ENCODE data around the gene TACO1.

Gene TACO1

DNA sequence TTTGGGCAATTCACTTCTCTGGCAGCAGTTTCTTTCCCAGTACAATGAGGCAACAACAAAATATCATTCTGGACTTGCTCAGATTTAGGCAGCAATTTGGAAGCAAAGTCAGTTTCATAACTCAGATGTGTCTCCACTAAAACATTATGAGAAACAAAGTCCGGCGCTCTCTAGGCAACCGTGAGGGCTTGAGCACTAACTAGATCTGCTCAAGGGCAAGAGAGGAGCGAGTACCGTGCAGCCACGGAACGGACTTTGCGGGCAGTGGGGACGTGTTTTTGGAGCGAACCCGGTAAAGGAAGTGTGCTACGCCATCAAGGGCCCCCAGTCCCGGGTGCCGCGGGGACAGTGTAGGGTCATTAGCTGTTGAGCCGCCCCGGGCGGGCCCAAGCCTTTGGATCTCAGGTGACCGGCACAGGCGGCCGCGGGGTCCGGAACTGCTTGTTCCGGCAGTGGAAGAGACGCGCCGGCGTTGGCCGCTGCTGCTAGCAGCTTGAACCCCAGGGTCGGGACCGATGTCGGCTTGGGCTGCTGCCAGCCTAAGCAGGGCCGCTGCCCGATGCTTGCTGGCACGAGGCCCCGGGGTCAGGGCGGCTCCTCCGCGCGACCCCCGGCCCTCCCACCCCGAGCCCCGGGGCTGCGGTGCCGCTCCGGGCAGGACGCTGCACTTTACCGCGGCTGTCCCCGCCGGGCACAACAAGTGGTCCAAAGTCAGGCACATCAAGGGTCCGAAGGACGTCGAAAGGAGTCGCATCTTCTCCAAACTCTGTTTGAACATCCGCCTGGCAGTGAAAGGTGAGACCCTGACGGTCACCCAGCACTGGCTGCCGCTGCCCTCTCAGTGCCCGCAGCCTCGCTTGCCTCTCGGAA, at the start of gene TACO1:
Gene TACO1 (plus strand): TSS at position 327 of the 870 bp plus-strand sequence. CDS start 189 bp downstream, at position 516.
- in situ Hi-C loops (cut with HindIII; ENCODE audit: low sequenced_read_pairs): no loop called here

DNA sequence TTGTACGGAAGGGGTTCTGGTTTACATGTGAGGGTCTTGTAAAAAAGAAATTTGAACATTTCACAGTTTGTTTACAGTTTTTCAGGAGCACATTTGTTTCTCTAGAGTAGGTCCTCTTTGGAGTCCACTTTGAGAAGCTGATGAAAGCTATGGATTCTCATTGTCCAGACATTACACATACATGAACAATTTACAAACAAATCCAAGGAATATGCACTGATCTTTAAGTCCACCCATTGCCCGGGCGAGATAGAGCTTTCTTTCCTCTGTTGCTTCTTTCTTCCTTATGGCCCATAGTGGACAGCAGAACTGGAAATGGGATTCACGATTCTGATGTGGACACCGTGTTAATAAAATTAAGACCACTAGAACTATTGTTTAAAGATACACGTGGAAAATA, 48.5 kb upstream of the TACO1 start:
- in situ Hi-C loops (cut with HindIII; ENCODE audit: low sequenced_read_pairs): no loop called here

DNA sequence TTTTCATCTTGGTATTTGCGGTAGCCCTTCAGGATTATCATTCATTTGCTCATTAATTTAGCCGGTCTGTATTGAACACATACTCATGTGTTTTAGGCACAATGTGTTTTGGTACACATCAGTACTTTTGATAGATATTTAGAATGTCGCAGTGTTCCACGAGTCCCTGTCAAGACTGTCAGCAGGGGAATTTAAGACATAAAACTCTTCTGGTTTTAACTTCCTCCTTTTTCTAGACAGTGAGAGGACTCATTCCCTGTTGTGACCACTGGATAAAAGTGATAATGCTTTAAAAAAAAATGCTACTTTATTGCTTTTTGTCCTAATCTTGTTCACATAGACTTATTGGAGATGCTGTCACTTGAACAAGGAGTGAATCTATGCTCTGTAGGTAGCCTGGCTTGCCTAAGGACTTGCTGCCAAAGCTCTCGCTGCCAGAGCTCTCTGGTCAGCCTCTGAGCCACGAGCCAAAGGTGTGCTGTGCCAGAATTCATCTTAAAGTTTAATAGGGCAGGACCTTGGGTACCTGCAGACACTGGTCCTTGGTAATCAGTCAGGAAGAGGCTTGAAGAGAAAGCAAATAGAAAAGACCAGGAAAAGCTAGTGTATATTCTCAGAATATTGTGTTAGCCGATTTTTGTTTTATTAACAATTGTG, 45.1 kb upstream of the TACO1 start:
- in situ Hi-C loops (cut with HindIII; ENCODE audit: low sequenced_read_pairs): no loop called here

DNA sequence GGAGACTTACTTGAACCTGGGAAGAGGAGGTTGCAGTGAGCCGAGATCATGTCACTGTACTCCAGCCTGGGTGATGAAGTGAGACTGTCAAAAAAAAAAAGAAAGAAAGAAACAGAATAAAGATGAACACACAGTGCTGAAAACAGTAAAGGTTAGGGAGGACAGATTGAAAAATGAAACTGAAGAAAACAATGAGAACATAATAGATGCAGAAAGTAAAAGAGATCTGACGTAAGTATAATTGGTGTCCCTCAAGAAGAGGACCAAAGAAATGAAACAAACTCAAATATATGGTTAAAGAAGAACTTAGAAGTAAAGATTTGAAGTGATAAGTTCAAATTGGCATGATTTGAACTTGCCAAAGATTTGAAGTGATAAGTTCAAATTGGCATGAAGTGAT, 43.3 kb upstream of the TACO1 start:
- in situ Hi-C loops (cut with HindIII; ENCODE audit: low sequenced_read_pairs): no loop called here

DNA sequence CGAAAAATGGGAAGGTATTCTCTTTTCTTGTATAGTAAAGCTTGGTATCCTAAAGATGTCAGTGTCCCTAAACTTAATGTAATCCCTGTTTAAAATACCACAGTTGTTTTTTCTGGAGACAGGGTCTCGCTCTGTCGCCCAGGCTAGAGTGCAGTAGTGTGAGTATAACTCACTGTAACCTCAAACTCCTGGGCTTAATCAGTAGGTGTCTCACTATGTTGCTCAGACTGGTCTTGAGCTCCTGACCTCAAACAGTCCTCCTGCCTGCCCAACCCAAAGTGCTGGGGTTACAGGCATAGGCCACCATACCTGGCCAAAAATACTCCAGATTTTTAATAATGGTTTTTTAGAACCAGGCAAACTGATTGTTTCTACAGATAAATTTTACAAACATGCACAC, 42.3 kb upstream of the TACO1 start:
- in situ Hi-C loops (cut with HindIII; ENCODE audit: low sequenced_read_pairs): no loop called here

DNA sequence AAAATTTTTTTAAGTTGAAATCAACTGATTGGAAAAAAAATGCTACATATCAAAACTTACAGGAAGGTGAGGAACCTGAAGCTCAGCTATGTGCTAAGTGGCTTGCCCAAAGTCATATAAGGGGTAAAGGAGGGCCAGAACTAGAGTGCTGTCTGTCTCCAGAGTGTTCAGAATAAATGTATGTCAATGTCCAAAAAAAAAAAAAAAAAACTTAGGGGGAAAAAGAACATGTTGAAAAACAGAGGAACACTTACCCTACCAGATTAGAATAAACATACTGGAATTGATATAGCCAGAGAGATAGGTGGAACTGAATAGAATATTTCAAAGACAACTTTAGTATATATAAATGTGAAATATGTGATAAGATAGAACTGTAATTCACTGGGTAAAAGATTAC, 38.9 kb upstream of the TACO1 start:
- in situ Hi-C loops (cut with HindIII; ENCODE audit: low sequenced_read_pairs): no loop called here

DNA sequence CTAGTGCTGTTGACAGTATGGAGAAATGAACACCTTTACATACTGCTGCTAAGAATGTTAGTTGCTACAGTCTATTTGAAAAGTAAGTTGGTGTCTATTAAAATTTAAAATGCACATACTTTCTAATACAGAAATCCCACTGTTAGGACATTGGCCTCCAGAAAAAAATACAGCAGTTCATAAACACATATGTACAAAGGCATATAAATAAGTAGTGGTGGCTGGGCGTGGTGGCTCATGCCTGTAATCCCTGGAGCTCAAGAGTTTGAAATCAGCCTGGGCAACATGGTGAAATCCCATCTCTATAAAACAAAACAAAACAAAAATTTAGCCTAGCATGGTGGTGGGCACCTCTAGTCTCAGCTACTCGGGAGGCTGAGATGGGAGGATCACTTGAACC, 37.4 kb upstream of the TACO1 start:
- in situ Hi-C loops (cut with HindIII; ENCODE audit: low sequenced_read_pairs): no loop called here

DNA sequence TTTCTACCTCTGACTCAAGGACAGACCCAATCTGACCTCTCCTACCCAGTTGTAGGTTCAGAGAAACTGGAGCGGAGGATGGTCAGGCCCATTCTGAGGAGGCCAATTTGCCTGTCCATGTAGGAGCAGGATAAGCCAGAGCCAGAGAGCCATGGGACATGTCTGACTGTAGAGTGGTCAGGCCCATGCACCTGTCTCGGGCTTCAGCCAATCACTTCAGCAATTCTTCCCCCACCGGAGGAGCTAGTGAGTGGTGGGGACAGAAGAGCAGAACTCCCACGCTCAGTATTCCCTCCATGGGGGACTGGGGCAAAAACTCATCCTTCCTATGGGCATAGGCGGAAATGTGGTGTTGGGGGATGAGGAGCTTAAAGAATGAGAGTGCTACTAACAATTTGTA, 36.1 kb upstream of the TACO1 start:
- in situ Hi-C loops (cut with HindIII; ENCODE audit: low sequenced_read_pairs): no loop called here

DNA sequence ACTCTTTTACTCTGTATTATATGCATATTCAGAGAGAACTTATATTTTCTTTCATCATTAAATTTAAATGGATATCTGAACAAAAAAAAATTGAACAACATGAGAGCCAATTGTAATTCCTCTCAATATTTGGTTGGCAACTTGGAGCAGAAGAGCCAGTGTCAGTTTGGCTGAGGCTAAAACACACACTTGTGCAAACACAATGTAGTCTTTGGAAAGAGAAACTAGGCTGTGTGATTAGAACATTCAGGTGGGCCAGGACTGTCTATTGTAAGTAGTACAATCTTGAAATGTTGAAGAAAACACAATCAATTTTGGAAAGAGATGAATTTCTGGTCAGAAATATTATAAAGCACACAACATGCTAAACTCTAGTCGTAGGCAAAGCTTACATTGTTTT, 33.5 kb upstream of the TACO1 start:
- in situ Hi-C loops (cut with HindIII; ENCODE audit: low sequenced_read_pairs): no loop called here

DNA sequence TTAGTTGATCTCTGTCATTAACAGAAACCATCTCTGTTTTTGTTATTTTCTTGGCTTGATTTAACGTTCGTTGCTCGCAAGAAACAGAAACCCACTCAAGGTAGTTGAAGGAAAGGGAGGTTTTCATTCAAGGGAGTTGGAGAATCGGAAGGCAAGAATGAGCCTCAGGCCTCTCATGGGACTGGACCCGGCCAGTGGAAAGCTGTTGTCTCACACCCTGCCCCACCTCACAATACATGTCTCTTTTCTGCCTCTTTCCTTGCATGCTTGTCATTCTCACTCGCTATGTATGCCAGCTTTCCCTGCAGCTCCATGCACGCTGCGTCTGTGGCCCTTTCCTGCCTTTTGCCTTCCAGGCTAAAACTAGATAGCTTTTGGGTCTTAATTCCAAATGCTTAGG, 32.1 kb upstream of the TACO1 start:
- in situ Hi-C loops (cut with HindIII; ENCODE audit: low sequenced_read_pairs): no loop called here

DNA sequence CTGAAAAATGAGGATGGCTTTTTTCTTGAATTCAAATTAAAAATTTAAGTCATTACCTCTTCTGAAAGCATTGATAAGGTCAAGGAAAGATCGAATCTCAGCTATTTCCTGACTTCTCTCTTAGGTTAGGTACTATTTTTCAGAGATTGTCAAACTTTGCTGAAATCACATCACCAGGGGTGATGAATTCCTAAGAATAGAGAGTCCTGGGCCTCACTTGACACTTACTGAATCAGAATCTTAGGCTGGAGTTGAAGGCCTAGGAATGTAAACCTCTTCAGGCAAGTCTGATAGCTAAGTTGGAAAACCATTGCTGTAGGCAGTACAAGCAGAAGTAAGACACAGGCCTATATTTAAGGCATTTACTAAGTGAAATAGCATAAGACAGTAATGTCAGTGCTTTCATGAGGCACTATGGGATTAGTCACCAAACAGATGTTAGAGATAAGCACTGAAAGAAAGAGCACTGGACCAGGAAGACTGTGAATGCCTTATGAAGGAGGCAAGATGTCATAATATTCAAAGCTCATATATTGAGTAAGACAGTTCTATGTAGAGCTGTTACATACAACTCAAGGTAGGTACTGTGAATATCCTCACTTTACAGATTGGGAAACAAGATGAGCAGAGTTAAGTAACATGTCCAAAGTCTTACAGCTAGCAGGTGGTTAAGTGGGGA, 28.9 kb upstream of the TACO1 start:
- in situ Hi-C loops (cut with HindIII; ENCODE audit: low sequenced_read_pairs): no loop called here

DNA sequence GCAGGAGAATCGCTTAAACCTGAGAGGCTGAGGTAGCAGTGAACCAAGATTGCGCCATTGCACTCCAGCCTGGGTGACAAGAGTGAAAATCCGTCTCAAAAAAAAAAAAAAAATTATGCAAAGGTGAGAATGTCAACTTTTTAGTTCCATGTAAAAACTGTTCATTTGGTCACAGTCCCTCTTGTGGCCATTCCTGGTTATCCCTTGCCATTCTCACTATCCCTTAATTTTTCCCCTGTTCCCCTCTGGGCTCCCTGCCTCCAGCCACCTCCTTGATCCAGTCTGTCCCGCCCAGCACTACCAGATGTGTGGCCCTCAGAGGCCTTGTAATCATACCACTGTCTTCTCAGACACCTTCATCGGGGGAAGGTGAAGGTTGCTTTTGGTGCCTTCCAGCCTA, 27.1 kb upstream of the TACO1 start:
- in situ Hi-C loops (cut with HindIII; ENCODE audit: low sequenced_read_pairs): no loop called here

DNA sequence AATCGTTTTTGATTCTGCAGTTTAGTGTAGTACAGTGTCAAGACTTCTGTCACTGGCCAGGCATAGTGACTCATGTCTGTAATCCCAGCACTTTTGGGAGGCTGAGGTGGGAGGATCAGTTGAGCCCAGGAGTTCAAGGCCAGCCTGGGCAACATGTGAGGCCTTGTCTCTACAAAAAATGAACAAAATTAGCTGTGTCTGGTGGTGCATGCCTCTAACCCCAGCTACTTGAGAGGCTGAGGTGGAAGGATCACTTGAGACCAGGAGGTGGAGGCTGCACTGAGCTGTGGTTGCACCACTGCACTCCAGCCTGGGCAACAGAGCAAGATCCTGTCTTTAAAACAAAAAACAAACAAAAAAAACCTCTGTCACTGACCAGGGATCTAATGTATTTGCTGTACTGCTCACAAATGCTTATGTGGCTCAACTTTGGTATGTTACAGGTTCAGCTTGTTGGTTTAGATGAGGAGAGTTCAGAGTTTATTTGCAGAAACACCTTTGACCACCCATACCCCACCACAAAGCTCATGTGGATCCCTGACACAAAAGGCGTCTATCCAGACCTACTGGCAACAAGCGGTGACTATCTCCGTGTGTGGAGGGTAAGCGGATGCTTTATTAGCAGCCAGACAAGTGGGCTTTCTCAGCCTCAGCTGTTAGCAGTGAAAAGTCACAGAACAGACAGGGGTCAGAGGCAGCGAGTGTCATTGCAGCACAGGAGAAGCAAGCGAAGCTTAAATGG, 22.5 kb upstream of the TACO1 start:
- in situ Hi-C loops (cut with HindIII; ENCODE audit: low sequenced_read_pairs): loop anchor here (25.0 kb wide), 1 partner anchor 141 kb away; the partner anchor contains the start of gene CYB561

DNA sequence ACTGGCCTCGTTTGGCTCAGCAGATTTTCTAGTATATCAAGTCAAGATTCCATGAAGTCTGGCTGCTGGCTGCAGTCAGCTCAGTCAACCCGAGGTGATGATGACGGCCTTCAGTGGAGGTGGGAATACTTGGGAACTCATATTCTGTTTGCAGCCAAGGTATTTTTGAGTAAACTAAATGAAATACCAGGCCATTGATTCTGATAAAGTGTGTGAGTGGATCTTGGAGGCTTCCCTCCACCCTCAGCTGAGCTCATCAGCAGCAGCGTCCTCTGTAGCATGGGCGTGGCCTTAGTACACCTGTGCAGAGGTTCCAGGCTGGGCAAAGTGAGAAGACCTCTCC, 22.0 kb upstream of the TACO1 start:
- in situ Hi-C loops (cut with HindIII; ENCODE audit: low sequenced_read_pairs): loop anchor here (25.0 kb wide), 1 partner anchor 141 kb away; the partner anchor contains the start of gene CYB561

DNA sequence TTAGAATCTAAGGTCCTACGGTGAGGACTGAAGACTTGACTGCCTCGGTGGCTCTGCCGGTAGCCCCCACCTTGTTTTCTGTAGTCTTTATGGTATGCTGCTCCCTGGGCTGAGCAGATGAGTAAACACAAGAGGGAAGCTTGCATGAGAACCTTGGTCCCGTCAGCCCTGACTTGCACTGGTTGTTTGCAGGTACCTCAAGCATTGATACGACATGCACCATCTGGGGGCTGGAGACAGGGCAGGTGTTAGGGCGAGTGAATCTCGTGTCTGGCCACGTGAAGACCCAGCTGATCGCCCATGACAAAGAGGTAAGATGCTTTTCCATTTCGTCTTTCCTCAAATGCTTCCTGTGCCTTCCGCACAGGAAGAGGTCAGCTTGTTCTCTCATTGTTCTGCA, 21.1 kb upstream of the TACO1 start:
- in situ Hi-C loops (cut with HindIII; ENCODE audit: low sequenced_read_pairs): loop anchor here (25.0 kb wide), 1 partner anchor 142 kb away; the partner anchor contains the start of gene CYB561

DNA sequence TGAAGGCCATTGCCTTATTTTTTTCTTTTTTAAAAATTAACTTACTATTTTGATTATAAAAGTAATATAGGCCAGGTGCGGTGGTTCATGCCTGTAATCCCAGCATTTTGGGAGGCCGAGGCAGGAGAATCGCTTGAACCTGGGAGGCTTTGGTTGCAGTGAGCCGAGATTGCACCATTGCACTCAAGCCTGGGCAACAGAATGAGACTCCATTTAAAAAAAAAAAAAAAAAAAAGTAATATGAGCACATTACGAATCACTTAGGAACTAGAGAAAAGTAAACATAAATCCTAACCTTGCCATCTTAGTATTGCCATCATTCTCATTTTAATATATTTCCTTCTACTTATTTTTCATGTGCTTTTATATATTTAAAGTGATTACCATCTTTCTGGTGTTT, 12.9 kb upstream of the TACO1 start:
- in situ Hi-C loops (cut with HindIII; ENCODE audit: low sequenced_read_pairs): loop anchor here (25.0 kb wide), 1 partner anchor 150 kb away; the partner anchor contains the start of gene CYB561

DNA sequence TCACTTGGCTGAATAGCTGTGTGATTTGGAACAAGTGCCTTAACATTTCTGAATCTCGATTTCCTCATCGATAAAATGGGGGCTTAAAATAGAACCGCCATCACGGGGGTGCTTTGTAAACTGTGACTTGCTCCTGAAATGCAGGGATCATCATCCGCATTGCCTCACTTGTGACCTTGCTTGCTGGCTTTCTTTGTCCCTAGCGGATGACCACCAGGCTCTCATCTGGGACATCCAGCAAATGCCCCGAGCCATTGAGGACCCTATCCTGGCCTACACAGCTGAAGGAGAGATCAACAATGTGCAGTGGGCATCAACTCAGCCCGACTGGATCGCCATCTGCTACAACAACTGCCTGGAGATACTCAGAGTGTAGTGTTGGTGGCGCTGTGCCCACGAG, 11.9 kb upstream of the TACO1 start:
- in situ Hi-C loops (cut with HindIII; ENCODE audit: low sequenced_read_pairs): loop anchor here (25.0 kb wide), 1 partner anchor 151 kb away; the partner anchor contains the start of gene CYB561

DNA sequence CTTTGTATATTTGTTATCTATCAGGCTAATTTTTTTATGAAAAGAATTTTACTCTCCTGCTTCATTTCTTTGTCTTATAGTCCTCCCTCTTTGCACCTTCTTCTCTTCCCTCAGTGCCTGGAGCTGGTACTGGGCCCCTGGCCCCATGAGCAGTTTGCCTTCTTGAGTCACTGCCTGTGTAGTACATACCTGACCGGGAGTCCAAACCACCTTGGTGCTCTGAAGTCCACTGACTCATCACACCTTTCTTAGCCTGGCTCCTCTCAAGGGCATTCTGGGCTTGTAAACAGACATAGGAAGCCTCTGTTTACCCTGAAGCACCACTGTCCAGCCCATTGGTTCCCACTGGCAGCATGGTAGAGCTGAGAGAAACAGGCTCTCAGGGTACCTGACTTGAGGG, 11.0 kb upstream of the TACO1 start:
- in situ Hi-C loops (cut with HindIII; ENCODE audit: low sequenced_read_pairs): loop anchor here (25.0 kb wide), 1 partner anchor 152 kb away; the partner anchor contains the start of gene CYB561

DNA sequence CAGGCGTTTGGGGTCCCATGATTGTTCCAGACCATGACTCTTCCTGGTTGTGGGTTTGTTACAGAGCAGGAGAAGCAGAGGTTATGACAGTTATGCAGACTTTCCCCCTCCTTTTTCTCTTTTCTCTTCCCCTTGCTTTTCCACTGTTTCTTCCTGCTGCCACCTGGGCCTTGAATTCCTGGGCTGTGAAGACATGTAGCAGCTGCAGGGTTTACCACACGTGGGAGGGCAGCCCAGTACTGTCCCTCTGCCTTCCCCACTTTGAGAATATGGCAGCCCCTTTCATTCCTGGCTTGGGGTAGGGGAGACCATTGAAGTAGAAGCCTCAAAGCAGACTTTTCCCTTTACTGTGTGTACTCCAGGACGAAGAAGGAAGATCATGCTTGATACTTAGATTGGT, 7.9 kb upstream of the TACO1 start:
- in situ Hi-C loops (cut with HindIII; ENCODE audit: low sequenced_read_pairs): loop anchor here (25.0 kb wide), 1 partner anchor 155 kb away; the partner anchor contains the start of gene CYB561

DNA sequence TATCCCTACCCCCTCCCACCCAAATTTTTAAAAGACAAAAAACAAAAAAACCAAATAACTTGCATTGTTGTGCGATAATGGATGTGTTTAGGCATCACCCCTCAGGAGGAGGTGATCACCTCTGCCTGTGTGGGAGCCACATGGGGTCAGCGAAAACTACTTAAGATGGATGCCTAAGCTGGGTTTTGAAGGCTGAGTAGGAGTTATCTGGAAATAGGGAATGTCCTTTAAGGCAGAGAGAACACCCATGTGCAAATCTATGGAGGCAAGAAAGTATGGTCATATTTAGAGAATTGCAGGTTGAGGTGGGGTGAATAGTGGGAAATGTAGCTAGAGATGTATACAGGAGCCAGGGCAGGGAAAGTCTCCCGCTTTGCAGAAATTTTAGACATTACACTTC, 5.6 kb upstream of the TACO1 start:
- in situ Hi-C loops (cut with HindIII; ENCODE audit: low sequenced_read_pairs): loop anchor here (25.0 kb wide), 1 partner anchor 158 kb away; the partner anchor contains the start of gene CYB561

Measured in endothelial cell of hepatic sinusoid (primary cell).